CD14-positive monocyte (primary cell): ENCODE results near the gene NAA40. TPM values are rescaled to one million over a fixed set of nuclear protein-coding genes. Genes with fewer than 3 reads are reported as not detected.
A peak's percentile ranks its signal among the peaks of the same experiment; 100 is the strongest.

ENCODE experiments used
- DNase-seq, 3 donors: peaks; one replicate each; pipeline ENCODE4 v3.0.0-alpha.2; 2011 to 2022
- H2AFZ ChIP-seq: 2 replicates; pipeline ENCODE4 v1.6.0; 2012; ENCODE audit warnings: mild to moderate bottlenecking, low read depth, low read length, inconsistent platforms; ENCODE audit not compliant: insufficient read depth, poor library complexity, severe bottlenecking
- H3K27ac ChIP-seq, 2 donors: 1 replicate in 1 of 2; 2 replicates in 1 of 2; pipeline ENCODE4 v1.5.1; 2012 to 2013; ENCODE audit warnings: low read length in 2 of 2, control low read depth in 1 of 2, inconsistent platforms in 1 of 2, low read depth in 1 of 2, mild to moderate bottlenecking in 1 of 2
- H3K27me3 ChIP-seq, 2 donors: one replicate each; pipeline versions ENCODE4 v1.6.0 to v1.6.1; 2011 to 2013; ENCODE audit warnings: low read length in 2 of 2; ENCODE audit not compliant: control insufficient read depth in 2 of 2, insufficient read depth in 2 of 2
- H3K36me3 ChIP-seq, 2 donors: replicated peaks in 1 of 2; 1 replicate in 1 of 2; 2 replicates in 1 of 2; pipeline versions ENCODE4 v1.5.1 to v1.6.1; 2012 to 2013; ENCODE audit warnings: low read length in 2 of 2, control low read depth in 1 of 2, inconsistent platforms in 1 of 2, mild to moderate bottlenecking in 1 of 2; ENCODE audit not compliant: insufficient read depth in 2 of 2, control insufficient read depth in 1 of 2
- H3K4me1 ChIP-seq, 2 donors: 1 replicate in 1 of 2; 2 replicates in 1 of 2; pipeline versions ENCODE4 v1.5.1 to v1.6.1; 2012 to 2013; ENCODE audit warnings: low read length in 2 of 2, control low read depth in 1 of 2, inconsistent platforms in 1 of 2, mild to moderate bottlenecking in 1 of 2, moderate library complexity in 1 of 2; ENCODE audit not compliant: insufficient read depth in 2 of 2, control insufficient read depth in 1 of 2
- H3K4me2 ChIP-seq: replicated peaks from 2 replicates; pipeline ENCODE3; 2012; ENCODE audit warnings: low read length, moderate library complexity, mild to moderate bottlenecking; ENCODE audit not compliant: poor library complexity, severe bottlenecking; ENCODE audit errors: extremely low read depth
- H3K4me3 ChIP-seq, 3 experiments: fragments of 200-600 bp in 1 of 3; sonication (generic) in 1 of 3; replicated peaks in 1 of 3; 1 replicate in 2 of 3; 2 replicates in 1 of 3; pipeline ENCODE4 v1.5.1; 2011 to 2013; ENCODE audit warnings: low read length in 3 of 3, mild to moderate bottlenecking in 3 of 3, control low read depth in 2 of 3, low read depth in 2 of 3, inconsistent platforms in 1 of 3, moderate library complexity in 1 of 3
- H3K79me2 ChIP-seq: 2 replicates; pipeline ENCODE4 v1.6.0; 2012; ENCODE audit warnings: mild to moderate bottlenecking, control low read depth, inconsistent platforms, low read length, moderate library complexity; ENCODE audit not compliant: insufficient read depth
- H3K9ac ChIP-seq: 2 replicates; pipeline ENCODE4 v1.6.0; 2017; ENCODE audit warnings: low read length, mild to moderate bottlenecking; ENCODE audit not compliant: insufficient read depth, poor library complexity, severe bottlenecking
- H3K9me3 ChIP-seq, 2 donors: replicated peaks in 1 of 2; 1 replicate in 1 of 2; 2 replicates in 1 of 2; pipeline versions ENCODE4 v1.5.1 to v1.6.1; 2012 to 2013; ENCODE audit warnings: low read length in 2 of 2, control low read depth in 1 of 2; ENCODE audit not compliant: control insufficient read depth in 1 of 2, insufficient read depth in 1 of 2
- H4K20me1 ChIP-seq: 2 replicates; pipeline ENCODE4 v1.6.0; 2012; ENCODE audit warnings: mild to moderate bottlenecking, low read length, control low read depth, moderate library complexity; ENCODE audit not compliant: insufficient read depth
- H3K27ac Mint-ChIP-seq, 7 donors: one replicate each; pipeline ENCODE4 v1.8.0; 2020; ENCODE audit warnings: mild to moderate bottlenecking in 7 of 7, mixed read lengths in 7 of 7, moderate library complexity in 6 of 7, inconsistent platforms in 2 of 7
- H3K27me3 Mint-ChIP-seq, 3 donors: one replicate each; pipeline ENCODE4 v1.8.0; 2021 to 2022; ENCODE audit warnings: low read depth in 3 of 3, mild to moderate bottlenecking in 3 of 3, mixed read lengths in 3 of 3, moderate library complexity in 3 of 3, inconsistent platforms in 1 of 3
- H3K36me3 Mint-ChIP-seq, 2 donors: one replicate each; pipeline ENCODE4 v1.8.0; 2020; ENCODE audit warnings: mixed read lengths in 2 of 2, inconsistent platforms in 1 of 2, mild to moderate bottlenecking in 1 of 2
- H3K4me1 Mint-ChIP-seq: one replicate; pipeline ENCODE4 v1.8.0; 2020; ENCODE audit warnings: mild to moderate bottlenecking, mixed read lengths
- H3K4me3 Mint-ChIP-seq, 2 donors: one replicate each; pipeline ENCODE4 v1.8.0; 2020; ENCODE audit warnings: mild to moderate bottlenecking in 2 of 2, mixed read lengths in 2 of 2, moderate library complexity in 1 of 2
- H3K9me3 Mint-ChIP-seq, 7 donors: one replicate each; pipeline ENCODE4 v1.8.0; 2020 to 2022; ENCODE audit warnings: mixed read lengths in 7 of 7, mild to moderate bottlenecking in 6 of 7, moderate library complexity in 6 of 7, inconsistent platforms in 2 of 7
- WGBS: methylation state at CpG from one replicate; pipeline ENCODE4 v1.1.5; 2013; ENCODE audit warnings: missing lambda C conversion rate; ENCODE audit not compliant: insufficient coverage; 5-methylcytosine and 5-hydroxymethylcytosine counted together
- intact Hi-C, 2 donors: fragments of 100-400 bp; cut with micrococcal nuclease; formaldehyde crosslinking; loops; one replicate each; pipeline versions ENCODE4 v1.15.0 to v1.15.1; 2023
- polyA plus RNA-seq, 3 donors: library from polyadenylated mRNA; depleted of rRNA in 1 of 3; unstranded in 2 of 3; stranded (reverse) in 1 of 3; fragments of 300-500 nt in 2 of 3; fragments of >200 nt in 1 of 3; fragmentation: Illumina TruSeq in 2 of 3; gene quantifications; 1 replicate in 2 of 3; 2 replicates in 1 of 3; pipeline ENCODE4 v1.2.3, GENCODE V29; 2012 to 2021
- TF ChIP-seq, protein P1 (sequence below): fragments of 200-600 bp; IDR thresholded peaks from one replicate; pipeline ENCODE4 v1.8.0; 2022; ENCODE audit warnings: antibody characterized with exemption, mild to moderate bottlenecking

The NAA40 gene
- polyA plus RNA-seq, 3 donors = 1.5 to 14.5 (median 1.6) TPM

DNA sequence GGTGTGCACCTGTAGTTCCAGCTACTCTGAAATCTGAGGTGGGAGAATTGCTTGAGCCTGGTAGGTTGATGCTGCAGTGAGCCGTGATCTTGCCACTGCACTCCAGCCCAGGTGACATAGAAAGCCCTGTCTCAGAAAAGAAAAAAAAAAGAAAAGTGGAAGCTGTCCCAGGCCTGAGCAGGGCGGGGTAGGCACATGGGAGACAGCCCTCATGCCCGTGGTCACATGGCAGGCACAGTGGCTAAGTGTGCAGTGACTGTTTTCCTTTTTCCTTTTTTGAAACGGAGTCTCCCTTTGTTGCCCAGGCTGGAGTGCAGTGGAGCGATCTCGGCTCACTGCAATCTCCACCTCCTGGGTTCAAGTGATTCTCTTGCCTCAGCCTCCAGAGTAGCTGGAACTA, 55.2 kb downstream of the NAA40 start:
- H2AFZ ChIP-seq = no peak overlapping the region
- peaks cover 10% of the 10 kb centered on the region for H3K79me2 ChIP-seq
- Mint-ChIP-seq H3K27ac (peak overlapping the region in 6 of 7 donors; percentile 6 to 74 (median 53)), H3K27me3 (peaks cover under 1 to 11% (median 8%) of the 10 kb centered on the region in 3 donors), H3K9me3 (peaks cover 0 to 3% (median 0%) of the 10 kb centered on the region in 7 donors), H3K4me3 (no peak overlapping the region), H3K4me1 (peaks cover 25% of the 10 kb centered on the region), H3K36me3 (peaks cover 71 to 92% of the 10 kb centered on the region in 2 donors)
- DNase-seq = peak in 2 of 3 donors; percentile 17 to 30
- H3K4me3 ChIP-seq = no peak overlapping the region
- WGBS = 0% methylated on average over 2 of the region's 6 CpGs
- H3K9me3 ChIP-seq = no peaks in the 10 kb centered on the region
- peaks cover 0 to 2% of the 10 kb centered on the region in 2 donors for H3K27me3 ChIP-seq
- peaks cover 84% of the 10 kb centered on the region for H4K20me1 ChIP-seq
- no peak overlapping the region for H3K27ac ChIP-seq
- H3K4me2 ChIP-seq = no peak overlapping the region
- TF ChIP-seq, protein P1, sequence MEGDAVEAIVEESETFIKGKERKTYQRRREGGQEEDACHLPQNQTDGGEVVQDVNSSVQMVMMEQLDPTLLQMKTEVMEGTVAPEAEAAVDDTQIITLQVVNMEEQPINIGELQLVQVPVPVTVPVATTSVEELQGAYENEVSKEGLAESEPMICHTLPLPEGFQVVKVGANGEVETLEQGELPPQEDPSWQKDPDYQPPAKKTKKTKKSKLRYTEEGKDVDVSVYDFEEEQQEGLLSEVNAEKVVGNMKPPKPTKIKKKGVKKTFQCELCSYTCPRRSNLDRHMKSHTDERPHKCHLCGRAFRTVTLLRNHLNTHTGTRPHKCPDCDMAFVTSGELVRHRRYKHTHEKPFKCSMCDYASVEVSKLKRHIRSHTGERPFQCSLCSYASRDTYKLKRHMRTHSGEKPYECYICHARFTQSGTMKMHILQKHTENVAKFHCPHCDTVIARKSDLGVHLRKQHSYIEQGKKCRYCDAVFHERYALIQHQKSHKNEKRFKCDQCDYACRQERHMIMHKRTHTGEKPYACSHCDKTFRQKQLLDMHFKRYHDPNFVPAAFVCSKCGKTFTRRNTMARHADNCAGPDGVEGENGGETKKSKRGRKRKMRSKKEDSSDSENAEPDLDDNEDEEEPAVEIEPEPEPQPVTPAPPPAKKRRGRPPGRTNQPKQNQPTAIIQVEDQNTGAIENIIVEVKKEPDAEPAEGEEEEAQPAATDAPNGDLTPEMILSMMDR = no peak
- H3K36me3 ChIP-seq = peaks cover 60 to 74% of the 10 kb centered on the region in 2 donors
- peaks cover 15 to 24% of the 10 kb centered on the region in 2 donors for H3K4me1 ChIP-seq
- H3K9ac ChIP-seq = no peak overlapping the region
- intact Hi-C loops = no loop called here

DNA sequence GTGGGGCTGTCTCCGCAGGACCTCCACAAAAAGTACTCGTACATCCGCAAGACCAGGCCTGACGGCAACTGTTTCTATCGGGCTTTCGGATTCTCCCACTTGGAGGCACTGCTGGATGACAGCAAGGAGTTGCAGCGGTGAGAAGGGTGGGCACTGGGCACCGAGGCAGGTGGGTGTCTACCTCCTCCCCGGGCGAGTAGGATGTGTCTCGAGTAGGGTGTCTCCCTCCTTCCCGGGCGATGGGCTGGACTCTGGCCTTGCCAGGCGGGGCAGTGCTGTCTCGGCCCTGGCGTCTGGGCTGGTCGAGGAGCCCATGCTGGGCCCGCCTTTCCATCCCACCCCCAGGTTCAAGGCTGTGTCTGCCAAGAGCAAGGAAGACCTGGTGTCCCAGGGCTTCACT, 57.7 kb downstream of the NAA40 start:
- no peak overlapping the region for H3K27ac Mint-ChIP-seq

More for the DNA sequence above, 57.7 kb downstream of the NAA40 start:
- Mint-ChIP-seq H3K4me1 (peaks cover 37% of the 10 kb centered on the region), H3K9me3 (peaks cover 0 to 5% (median 2%) of the 10 kb centered on the region in 7 donors), H3K27me3 (peaks cover 14 to 29% (median 20%) of the 10 kb centered on the region in 3 donors), H3K36me3 (peaks cover 50 to 66% of the 10 kb centered on the region in 2 donors), H3K4me3 (no peak overlapping the region)
- Histone ChIP-seq H3K79me2 (peaks cover 3% of the 10 kb centered on the region), H3K9ac (no peak overlapping the region), H3K4me3 (no peak overlapping the region), H3K9me3 (peaks cover 0 to 5% of the 10 kb centered on the region in 2 donors), H4K20me1 (peaks cover 77% of the 10 kb centered on the region), H2AFZ (no peak overlapping the region), H3K4me2 (no peak overlapping the region), H3K36me3 (peaks cover 45 to 55% of the 10 kb centered on the region in 2 donors), H3K27ac (no peak overlapping the region), H3K27me3 (peaks cover 9 to 21% of the 10 kb centered on the region in 2 donors), H3K4me1 (peaks cover 32 to 49% of the 10 kb centered on the region in 2 donors)
- intact Hi-C loops = no loop called here
- WGBS = 98% methylated on average over 14 of the region's 18 CpGs
- no peak for DNase-seq
- TF ChIP-seq, protein P1 = no peak
